ENCODE results near the gene SH2D6. TPM values are rescaled to one million over a fixed set of nuclear protein-coding genes. Genes with fewer than 3 reads are reported as not detected.
A peak's percentile ranks its signal among the peaks of the same experiment; 100 is the strongest.

SH2D6 gene
- total RNA-seq, 2 experiments from 2014 or later, result 0.30 TPM; not detected in 1

GRCh38 chr2:85435981-85436835 lies 17.7 kb downstream of the SH2D6 start:
- Histone ChIP-seq H3K4me1 (ENCODE audit: insufficient read depth, low read length) (peaks cover 39% of the 10 kb centered on the region), H3K36me3 (ENCODE audit: insufficient read depth, low read length) (no peaks in the 10 kb centered on the region), H3K27me3 (ENCODE audit: control insufficient read depth in 1 of 2, insufficient read depth in 2 of 2, low read length in 2 of 2) (no peaks in the 10 kb centered on the region), H3K9me3 (ENCODE audit: control insufficient read depth in 1 of 2, insufficient read depth in 1 of 2, low read length in 2 of 2) (no peaks in the 10 kb centered on the region), H3K27ac (ENCODE audit: low read depth in 1 of 2, low read length in 2 of 2) (peak overlapping the region in 1 of 2 donors; percentile 55), H3K4me3 (ENCODE audit: low read length) (no peak overlapping the region)
- TF ChIP-seq CTCF (IDR thresholded peaks at IDR 0.05), result no peak
- ChIA-PET CTCF (no interaction called here), POLR2A (interaction anchor here (2.4 to 3.1 kb wide), 2 partner anchors 103 to 109 kb away, joined by 17 to 62 read pairs; partner anchors contain the start of genes MAT2A and TGOLN2)
- Mint-ChIP-seq H3K9me3 (no peaks in the 10 kb centered on the region), H3K36me3 (ENCODE audit: low read depth) (no peaks in the 10 kb centered on the region), H3K4me3 (peak overlapping the region; percentile 90), H3K27ac (peak overlapping the region; percentile 91), H3K4me1 (ENCODE audit: low read depth) (peaks cover 37% of the 10 kb centered on the region), H3K27me3 (no peaks in the 10 kb centered on the region)
- peak in 1 of 14 experiments; percentile 28 for DNase-seq
- intact Hi-C loops (cut with DNase I, micrococcal nuclease), result no loop called here
- ATAC-seq (ENCODE audit: poor library complexity), result no peak

DNA sequence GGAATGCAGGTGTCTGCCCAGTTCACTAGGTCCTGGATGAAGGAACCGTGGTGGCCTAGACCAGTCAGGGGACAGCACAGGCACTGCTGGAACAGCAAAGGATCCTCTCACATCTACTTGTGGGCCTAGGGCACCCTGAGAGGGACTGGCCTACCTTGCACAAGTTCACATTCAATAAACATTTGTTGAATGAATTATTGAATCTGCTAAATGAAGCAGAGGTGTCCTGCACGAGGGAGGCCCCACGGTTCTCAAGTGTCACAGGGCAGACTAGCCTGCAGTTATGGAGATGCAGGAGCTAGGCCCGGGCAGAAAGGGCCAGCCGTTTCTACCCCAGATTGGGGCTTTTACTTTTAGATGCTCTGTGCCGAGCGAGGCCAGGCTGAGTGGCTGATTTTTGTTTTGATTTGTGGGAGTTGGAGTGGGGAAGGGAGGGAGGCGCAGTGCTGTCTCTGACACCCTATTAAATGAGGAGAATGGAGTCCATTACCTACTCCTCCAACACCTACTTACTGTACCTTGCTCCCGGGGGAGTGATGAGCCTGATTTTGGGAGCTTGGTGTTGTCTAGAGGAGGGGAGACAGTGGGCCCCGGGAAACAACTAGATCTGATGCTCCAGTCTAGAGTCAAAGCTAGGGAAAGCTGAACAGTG lies 18.4 kb downstream of the SH2D6 start:
- peak overlapping the region; percentile 91 for H3K27ac Mint-ChIP-seq
- H3K4me1 Mint-ChIP-seq (ENCODE audit: low read depth), result peaks cover 37% of the 10 kb centered on the region
- intact Hi-C loops (cut with DNase I, micrococcal nuclease), result no loop called here
- H3K27me3 ChIP-seq (ENCODE audit: control insufficient read depth in 1 of 2, insufficient read depth in 2 of 2, low read length in 2 of 2), result no peaks in the 10 kb centered on the region
- H3K36me3 ChIP-seq (ENCODE audit: insufficient read depth, low read length), result no peaks in the 10 kb centered on the region
- DNase-seq (peak in 2 of 14 experiments; percentile 15 to 21), ATAC-seq (ENCODE audit: poor library complexity) (no peak)
- peak overlapping the region; percentile 50 to 55 for H3K27ac ChIP-seq (ENCODE audit: low read depth in 1 of 2, low read length in 2 of 2)
- ChIA-PET CTCF (interaction anchor here (0.8 to 1.8 kb wide), 3 partner anchors 18 to 200 kb away, joined by 3 to 7 read pairs (median 4); partner anchors contain the start of genes MAT2A and SH2D6), POLR2A (interaction anchor here (0.9 to 3.1 kb wide), 14 partner anchors 9 to 669 kb away, joined by 4 to 62 read pairs (median 6); partner anchors contain the start of genes ELMOD3, MAT2A, POLR1A and PTCD3)
- no peaks in the 10 kb centered on the region for H3K9me3 ChIP-seq (ENCODE audit: control insufficient read depth in 1 of 2, insufficient read depth in 1 of 2, low read length in 2 of 2)
- H3K9me3 Mint-ChIP-seq, result no peaks in the 10 kb centered on the region
- no peak overlapping the region for H3K4me3 ChIP-seq (ENCODE audit: low read length)
- no peak for TF ChIP-seq CTCF (IDR thresholded peaks at IDR 0.05)
- peak overlapping the region; percentile 90 for H3K4me3 Mint-ChIP-seq
- no peaks in the 10 kb centered on the region for H3K27me3 Mint-ChIP-seq
- H3K36me3 Mint-ChIP-seq (ENCODE audit: low read depth), result no peaks in the 10 kb centered on the region
- H3K4me1 ChIP-seq (ENCODE audit: insufficient read depth, low read length), result peaks cover 39% of the 10 kb centered on the region

DNA sequence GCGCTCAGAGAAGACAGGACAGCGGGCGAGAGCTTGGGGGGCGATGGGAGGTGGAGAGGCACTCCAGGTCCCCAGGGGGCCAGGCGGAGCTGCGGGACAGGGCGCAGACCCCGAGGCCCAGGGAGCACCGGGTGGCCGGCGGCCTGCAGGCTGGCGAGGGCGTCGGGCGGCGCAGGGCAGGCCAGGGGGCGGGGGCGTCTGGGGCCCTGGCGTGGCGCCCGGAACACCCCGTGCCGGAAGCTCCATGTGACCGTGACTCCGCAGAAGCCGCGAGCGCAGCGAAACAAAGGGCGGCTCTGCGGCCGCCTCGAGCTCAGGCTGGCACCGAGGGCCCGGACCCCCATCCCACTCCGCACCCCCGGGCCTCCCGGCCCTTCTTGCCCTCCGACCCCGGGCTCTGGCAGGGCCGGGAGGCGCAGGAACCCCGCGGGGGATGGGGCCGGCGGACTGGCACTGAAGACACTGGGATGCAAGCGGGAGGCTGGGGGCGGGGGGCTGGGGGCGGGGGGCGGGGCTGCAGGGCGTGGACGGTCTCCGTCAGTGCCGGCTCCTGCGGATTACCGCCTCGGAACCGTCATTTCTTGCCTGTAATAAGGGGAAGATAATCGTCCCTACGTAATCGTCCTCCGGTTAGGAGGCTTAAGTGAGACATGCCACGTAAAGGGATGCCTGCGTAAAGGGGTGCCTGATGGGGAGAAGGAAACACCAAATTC lies 19.1 kb downstream of the SH2D6 start:
- CTCF ChIA-PET, result interaction anchor here (0.8 to 1.8 kb wide), 3 partner anchors 18 to 200 kb away, joined by 3 to 7 read pairs (median 4); partner anchors contain the start of genes MAT2A and SH2D6
- ATAC-seq (ENCODE audit: poor library complexity), result peak; percentile 82

More for the DNA sequence above, 19.1 kb downstream of the SH2D6 start:
- peak overlapping the region; percentile 51 for H3K4me3 ChIP-seq (ENCODE audit: low read length)
- Mint-ChIP-seq H3K27ac (peak overlapping the region; percentile 91), H3K36me3 (ENCODE audit: low read depth) (no peaks in the 10 kb centered on the region), H3K27me3 (no peaks in the 10 kb centered on the region), H3K4me1 (ENCODE audit: low read depth) (peaks cover 37% of the 10 kb centered on the region), H3K4me3 (peak overlapping the region; percentile 90), H3K9me3 (no peaks in the 10 kb centered on the region)
- intact Hi-C loops (cut with DNase I, micrococcal nuclease), result no loop called here
- peaks cover 39% of the 10 kb centered on the region for H3K4me1 ChIP-seq (ENCODE audit: insufficient read depth, low read length)
- H3K36me3 ChIP-seq (ENCODE audit: insufficient read depth, low read length), result no peaks in the 10 kb centered on the region
- POLR2A ChIA-PET, result interaction anchor here (0.6 to 3.1 kb wide), 18 partner anchors 9 to 668 kb away, joined by 3 to 62 read pairs (median 6); partner anchors contain the start of genes ELMOD3, MAT2A, POLR1A and PTCD3
- H3K27me3 ChIP-seq (ENCODE audit: control insufficient read depth in 1 of 2, insufficient read depth in 2 of 2, low read length in 2 of 2), result no peaks in the 10 kb centered on the region
- H3K9me3 ChIP-seq (ENCODE audit: control insufficient read depth in 1 of 2, insufficient read depth in 1 of 2, low read length in 2 of 2), result no peaks in the 10 kb centered on the region
- TF ChIP-seq CTCF (IDR thresholded peaks at IDR 0.05), result no peak
- DNase-seq, result peak; percentile 49 to 91 (median 70)
- H3K27ac ChIP-seq (ENCODE audit: low read depth in 1 of 2, low read length in 2 of 2), result peak overlapping the region; percentile 55 to 87
